ENCODE results near the gene CD59.

GRCh38 chr11:33770236-33770635 is 34.0 kb upstream of the CD59 start:
- TF ChIP-seq CTCF (IDR thresholded peaks at IDR 0.05) (no peak), POLR2AphosphoS5 (IDR thresholded peaks at IDR 0.05) (no peak), POLR2A (IDR thresholded peaks at IDR 0.05) (no peak)
